HG03439 (cell line): ENCODE results near the gene PRSS23.
"Not testable (repeated sequence)": the region's sequence is repeated elsewhere in the genome, so short reads cannot be mapped to it uniquely, and the experiment has no call there.

ENCODE experiments used
- ATAC-seq: cut with Tn5 transposase; IDR thresholded peaks from one replicate; pipeline ENCODE4 v1.9.1; 2021; ENCODE audit warnings: mild to moderate bottlenecking, moderate library complexity; ENCODE audit not compliant: unreplicated experiment

Gene PRSS23

DNA sequence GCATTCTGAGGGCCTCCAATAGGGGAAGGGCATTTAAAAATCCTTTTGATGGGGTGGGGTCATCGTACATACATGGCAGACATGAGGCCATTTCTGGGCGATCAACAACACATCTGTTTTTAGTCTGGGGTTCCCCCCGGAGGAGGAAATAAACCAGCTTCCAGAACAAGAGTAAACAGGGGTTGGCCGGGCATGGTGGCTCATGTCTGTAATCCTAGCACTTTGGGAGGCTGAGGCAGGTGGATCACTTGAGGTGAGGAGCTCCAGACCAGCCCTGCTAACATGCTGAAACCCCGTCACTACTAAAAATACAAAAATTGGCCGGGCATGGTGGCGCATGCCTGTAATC is 12.0 kb downstream of the PRSS23 start:
- no peak for ATAC-seq

DNA sequence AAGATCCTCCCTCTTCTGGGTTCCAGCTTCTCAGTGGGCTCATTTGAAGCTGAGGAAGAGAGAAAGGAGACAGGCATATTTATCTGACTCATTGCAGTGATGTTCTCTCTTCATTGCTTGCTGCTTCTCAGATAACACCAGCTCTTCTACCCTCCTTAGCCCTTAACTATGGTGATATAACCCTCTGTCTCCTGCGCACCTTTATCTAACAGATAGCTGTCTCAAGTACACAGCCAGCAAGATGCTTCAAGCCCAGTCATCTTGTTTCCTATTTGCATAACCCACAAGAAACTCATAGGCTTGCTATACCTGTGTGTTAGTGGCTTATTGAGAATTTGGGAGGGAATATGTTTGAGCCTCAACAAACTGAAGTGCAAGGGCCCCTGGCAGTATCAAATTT is 12.6 kb downstream of the PRSS23 start:
- no peak for ATAC-seq

DNA sequence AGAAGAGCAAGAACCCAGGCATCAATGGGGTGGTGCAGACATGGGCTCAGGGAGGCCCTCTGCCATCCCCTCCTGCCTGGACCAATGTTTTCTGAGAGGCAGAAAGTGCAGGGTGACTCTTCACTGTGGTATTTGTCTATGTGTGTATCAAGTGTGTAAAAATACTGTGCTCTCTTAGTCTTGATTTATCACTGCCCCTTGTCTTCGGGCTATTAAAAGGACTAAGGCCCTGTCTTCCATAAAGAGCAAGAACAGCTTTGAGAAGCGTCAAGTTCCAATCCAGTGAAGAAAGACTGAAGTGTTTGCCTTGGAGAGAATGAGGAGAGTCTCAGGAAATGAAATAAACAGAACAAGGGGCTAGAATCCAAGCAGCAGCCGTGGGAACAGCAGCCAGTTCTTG is 14.4 kb downstream of the PRSS23 start:
- ATAC-seq, result no peak

DNA sequence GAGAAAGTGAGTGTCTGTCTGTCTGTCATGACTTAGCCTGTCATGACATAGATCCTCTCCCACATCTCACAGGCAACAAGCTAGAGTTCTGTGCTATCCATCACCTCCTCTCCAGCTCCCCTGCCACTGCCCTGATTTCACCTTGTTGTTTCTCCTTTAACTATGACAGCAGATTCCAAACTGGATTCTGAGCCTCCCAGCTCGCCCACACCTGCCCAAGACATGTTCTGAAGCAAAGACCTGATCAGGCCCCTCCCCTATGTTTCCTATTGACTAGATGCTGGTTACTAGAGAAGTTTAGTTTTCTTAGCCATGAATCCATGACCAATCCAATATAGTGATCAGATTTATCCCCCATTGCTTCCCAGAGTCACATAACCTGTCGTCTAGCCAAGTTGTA is 15.4 kb downstream of the PRSS23 start:
- ATAC-seq, result no peak

DNA sequence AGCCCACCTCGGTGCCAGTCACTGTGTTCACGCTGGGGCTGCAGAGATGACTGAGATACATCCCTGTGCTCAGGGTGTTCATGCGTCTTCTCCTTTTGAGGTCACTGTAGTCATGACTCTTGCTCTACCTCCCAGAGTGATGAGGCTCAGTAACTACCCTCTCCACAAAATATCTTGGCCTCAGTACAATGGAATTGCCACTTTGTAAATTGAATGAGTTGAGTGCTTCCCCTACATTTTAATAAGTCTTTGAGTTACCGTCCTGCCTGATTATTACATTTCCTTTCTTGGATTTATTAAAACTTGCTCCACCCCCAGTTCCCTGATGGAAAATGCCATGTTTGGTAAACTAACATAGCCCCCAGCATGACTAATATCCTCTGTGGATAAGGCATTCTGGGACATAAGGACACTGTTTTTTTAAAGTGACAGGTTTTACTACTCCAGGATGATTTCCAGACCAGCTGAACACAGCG is 15.9 kb downstream of the PRSS23 start:
- ATAC-seq, result no peak

DNA sequence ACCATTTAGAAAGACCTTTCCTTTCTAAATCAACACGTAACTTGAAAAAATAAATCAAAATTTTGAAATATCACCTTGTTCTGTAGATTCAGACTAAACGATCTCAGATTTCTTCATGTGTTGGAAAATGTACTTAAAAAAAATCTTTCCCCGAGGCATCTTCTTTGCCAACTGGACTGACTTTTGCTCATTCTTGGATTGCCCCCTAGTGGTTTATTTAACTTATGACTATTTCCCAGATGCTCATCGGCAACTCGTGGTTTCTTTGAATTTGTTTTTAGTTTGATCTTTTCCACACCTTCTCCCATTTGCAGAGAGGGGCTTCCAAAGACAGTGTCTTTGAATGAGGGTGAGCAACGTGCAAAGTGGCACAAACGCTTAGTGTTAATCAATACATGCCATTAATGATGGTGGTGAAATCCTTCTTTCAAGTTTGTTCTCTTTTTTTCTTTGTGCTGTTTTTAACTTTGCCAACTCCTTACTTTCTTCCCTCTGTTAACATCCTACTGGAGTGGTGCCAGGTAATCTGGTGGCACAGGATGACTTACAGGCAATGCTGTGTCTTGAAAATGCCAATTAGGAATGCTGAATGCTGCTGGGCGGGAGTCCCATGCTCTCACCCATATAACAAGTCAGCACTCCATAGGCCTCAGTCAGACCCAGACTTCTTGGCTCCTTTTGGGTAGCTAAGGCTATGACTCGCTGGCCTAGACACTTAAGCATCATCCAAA is 18.3 kb downstream of the PRSS23 start:
- ATAC-seq, result no peak

DNA sequence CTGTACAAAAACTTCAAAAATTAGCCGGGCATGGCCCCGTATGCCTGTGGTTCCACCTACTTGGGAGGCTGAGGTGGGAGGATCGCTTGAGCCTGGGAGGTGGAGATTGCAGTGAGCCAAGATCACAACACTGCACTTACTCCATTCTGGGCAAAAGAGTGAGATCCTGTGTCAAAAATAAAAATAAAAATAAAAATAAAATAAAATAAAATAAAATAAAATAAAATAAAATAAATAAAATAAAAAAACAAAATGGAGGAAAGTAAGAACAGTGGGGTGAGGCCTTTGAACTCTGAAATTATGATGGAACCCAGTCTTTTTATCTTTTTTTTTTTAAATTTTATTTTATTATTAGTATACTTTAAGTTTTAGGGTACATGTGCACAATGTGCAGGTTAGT is 23.8 kb downstream of the PRSS23 start:
- ATAC-seq, result not testable (repeated sequence)

DNA sequence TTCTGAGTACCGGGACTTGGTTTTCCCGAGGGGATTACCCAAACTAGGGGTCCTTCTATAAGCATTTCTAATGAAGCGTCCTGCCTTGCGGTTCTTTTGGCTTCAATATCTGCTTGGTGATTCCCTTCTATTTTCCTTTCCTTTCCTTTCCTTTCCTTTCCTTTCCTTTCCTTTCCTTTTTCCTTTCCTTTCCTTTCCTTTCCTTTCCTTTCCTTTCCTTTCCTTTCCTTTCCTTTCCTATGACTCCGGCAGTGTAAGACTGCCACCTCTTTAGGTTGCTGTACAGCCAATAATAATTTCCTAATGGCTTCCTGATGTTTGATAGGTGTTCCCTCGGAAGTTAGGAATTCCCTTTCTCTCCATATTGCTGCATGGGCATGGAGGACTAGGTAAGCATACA is 34.0 kb downstream of the PRSS23 start:
- ATAC-seq, result not testable (repeated sequence)

DNA sequence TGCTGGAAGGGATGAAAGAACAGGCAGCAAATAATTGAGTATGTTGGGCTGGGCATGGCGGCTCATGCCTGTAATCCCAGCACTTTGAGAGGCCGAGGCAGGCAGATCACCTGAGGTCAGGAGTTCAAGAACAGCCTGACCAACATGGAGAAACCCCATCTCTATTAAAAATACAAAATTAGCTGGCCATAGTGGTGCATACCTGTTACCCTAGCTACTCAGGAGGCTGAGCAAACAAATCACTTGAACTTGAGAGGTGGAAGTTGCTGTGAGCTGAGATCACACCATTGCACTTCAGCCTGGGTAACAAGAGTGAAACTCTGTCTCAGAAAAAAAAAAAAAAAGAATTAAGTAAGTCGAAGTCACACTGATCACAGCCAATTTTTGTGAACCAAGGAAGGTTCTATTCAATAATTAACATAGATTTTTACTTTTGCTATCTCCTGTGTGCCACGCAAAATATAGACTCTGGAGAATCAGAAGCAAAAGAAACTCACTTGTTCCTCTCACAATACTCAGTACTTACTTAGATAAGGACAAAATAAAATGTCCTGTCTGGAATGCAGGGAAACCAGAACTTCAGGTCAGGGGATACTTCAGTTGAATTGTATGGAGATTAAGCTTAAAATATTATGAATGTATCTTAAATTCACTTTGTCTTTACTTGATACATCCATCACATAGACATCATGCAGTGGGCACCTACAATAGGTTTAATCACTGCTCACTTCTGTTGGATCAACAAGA is 44.6 kb downstream of the PRSS23 start:
- ATAC-seq, result not testable (repeated sequence)

DNA sequence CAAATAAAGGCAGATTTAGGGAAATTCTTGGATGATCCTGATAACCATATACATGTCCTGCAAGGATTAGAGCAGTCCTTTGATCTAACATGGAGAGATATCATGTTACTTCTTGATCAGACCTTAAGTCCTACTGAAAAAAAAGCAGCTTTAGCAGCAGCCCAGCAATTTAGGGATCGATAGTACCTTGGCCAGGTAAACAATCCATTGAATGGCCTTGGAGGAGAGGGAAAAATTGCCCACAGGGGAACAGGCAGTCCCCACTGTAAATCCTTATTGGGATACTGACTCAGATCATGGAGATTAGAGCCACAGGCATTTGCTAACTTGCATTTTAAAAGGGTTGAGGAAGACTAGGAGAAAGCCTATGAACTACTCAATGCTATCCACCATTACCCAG is 47.8 kb downstream of the PRSS23 start:
- no peak for ATAC-seq

DNA sequence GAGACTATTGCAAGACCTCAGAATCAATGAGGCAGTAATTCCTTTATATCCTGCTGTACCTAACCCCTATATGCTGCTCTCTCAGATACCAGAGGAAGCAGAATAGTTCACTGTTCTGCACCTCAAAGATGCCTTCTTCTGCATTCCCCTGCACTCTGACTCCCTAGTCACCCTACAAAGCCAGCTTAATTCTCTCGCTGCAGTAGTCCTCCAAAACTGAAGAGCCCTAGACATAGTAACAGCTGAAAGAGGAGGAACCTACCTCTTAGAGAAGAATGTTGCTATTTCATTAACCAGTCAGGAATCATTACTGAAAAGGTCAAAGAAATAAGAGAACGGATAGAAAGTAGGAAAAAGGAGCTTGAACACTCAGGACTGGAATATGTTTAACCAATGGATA is 49.3 kb downstream of the PRSS23 start:
- ATAC-seq, result no peak
